ENCODE data around the gene SLC37A1. TPM values are rescaled to one million over a fixed set of nuclear protein-coding genes. Genes with fewer than 3 reads are reported as not detected.

The SLC37A1 gene
- total RNA-seq, 2 donors from 2014 or later, result 22.7 to 47.0 TPM

DNA sequence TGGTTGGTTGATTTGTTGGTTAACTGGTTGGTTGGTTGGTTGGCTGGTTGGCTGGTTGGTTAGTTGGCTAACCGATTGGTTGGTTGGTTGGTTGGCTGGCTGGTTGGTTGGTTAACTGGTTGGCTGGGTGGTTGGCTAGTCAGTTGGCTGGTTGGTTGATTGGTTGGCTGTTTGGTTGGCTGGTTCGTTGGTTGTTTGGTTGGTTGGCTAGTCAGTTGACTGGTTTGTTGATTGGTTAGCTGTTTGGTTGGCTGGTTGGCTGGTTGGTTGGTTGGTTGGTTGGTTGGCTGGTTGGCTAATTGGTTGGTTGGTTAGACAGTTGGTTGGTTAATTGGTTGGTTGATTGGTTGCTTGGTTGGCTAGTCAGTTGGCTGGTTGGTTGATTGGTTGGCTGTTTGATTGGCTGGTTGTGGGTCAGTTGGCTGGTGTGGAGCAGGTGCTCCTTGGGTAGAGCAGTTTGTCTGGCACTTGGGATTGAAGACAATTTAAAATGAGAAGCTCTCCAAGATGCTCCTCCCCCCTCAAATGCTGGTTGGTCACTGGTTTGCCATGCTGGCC lies 24.6 kb upstream of the SLC37A1 start:
- Histone ChIP-seq H3K27ac (ENCODE audit: low read depth, low read length) (no peak overlapping the region), H3K9me3 (ENCODE audit: control insufficient read depth, low read length) (no peaks in the 10 kb centered on the region), H3K4me1 (ENCODE audit: control insufficient read depth, insufficient read depth, low read length) (peaks cover 5% of the 10 kb centered on the region), H3K27me3 (ENCODE audit: control insufficient read depth, insufficient read depth, low read length, poor library complexity, severe bottlenecking) (no peaks in the 10 kb centered on the region), H3K9ac (ENCODE audit: extremely low read depth, low read length, poor library complexity, severe bottlenecking) (no peak overlapping the region), H3K36me3 (ENCODE audit: control insufficient read depth, insufficient read depth, low read length) (no peaks in the 10 kb centered on the region), H3K4me3 (ENCODE audit: low read length) (no peak overlapping the region)
- TF ChIP-seq, protein P1, sequence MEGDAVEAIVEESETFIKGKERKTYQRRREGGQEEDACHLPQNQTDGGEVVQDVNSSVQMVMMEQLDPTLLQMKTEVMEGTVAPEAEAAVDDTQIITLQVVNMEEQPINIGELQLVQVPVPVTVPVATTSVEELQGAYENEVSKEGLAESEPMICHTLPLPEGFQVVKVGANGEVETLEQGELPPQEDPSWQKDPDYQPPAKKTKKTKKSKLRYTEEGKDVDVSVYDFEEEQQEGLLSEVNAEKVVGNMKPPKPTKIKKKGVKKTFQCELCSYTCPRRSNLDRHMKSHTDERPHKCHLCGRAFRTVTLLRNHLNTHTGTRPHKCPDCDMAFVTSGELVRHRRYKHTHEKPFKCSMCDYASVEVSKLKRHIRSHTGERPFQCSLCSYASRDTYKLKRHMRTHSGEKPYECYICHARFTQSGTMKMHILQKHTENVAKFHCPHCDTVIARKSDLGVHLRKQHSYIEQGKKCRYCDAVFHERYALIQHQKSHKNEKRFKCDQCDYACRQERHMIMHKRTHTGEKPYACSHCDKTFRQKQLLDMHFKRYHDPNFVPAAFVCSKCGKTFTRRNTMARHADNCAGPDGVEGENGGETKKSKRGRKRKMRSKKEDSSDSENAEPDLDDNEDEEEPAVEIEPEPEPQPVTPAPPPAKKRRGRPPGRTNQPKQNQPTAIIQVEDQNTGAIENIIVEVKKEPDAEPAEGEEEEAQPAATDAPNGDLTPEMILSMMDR (conservative IDR thresholded peaks at IDR 0.05), result no peak
- no peak for DNase-seq
- Mint-ChIP-seq H3K4me3 (no peak overlapping the region), H3K27me3 (ENCODE audit: insufficient read depth) (peaks cover 10% of the 10 kb centered on the region), H3K4me1 (peaks cover 15% of the 10 kb centered on the region), H3K27ac (no peak overlapping the region), H3K36me3 (ENCODE audit: low read depth) (no peaks in the 10 kb centered on the region), H3K9me3 (no peaks in the 10 kb centered on the region)
- 14 to 69% methylated on average over 1 to 2 of the region's 2 CpGs for WGBS, 2 experiments (ENCODE audit: insufficient coverage in 1 of 2, insufficient read length in 1 of 2)

DNA sequence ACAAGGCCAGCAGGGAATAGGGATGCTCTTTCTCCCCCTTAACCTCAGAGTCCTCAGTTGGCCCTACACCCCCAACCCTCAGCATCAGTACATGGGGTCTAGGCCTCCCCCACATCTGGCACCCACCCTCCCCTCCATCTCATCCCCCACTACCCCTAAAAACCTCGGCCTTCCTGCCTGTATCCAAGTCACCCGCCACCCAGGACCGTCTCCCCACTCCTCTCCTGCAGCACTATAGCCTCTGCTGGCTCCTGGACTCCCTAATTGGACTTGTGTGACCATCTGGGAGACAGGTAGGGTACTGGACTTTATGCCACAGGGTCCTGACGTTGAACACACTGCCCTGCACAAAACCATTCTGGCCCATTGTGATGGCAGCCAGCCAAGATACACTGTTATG lies 23.7 kb upstream of the SLC37A1 start:
- TF ChIP-seq, protein P1 (conservative IDR thresholded peaks at IDR 0.05), result no peak

DNA sequence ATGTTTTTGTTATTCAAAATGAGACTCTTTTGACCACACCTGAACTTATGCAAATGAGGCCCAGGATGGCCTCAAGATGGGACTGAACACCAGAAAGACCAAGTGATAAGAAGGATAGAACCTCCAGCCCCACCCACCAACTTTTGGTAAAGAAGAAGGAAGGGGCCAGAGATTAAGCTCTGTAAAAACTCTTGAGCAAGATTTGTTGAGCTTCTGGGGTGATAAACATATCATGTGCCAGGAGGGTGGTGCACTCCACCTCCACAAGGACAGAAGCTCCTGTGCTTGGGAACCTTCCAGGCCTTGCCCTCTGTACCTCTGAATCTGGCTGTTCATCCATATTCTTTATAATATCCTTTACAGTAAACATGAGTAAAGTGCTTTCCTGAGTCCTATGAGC lies 22.9 kb upstream of the SLC37A1 start:
- Histone ChIP-seq H3K4me1 (ENCODE audit: control insufficient read depth, insufficient read depth, low read length) (peaks cover 5% of the 10 kb centered on the region), H3K9ac (ENCODE audit: extremely low read depth, low read length, poor library complexity, severe bottlenecking) (no peak overlapping the region), H3K27ac (ENCODE audit: low read depth, low read length) (no peak overlapping the region), H3K27me3 (ENCODE audit: control insufficient read depth, insufficient read depth, low read length, poor library complexity, severe bottlenecking) (no peaks in the 10 kb centered on the region), H3K36me3 (ENCODE audit: control insufficient read depth, insufficient read depth, low read length) (no peaks in the 10 kb centered on the region), H3K9me3 (ENCODE audit: control insufficient read depth, low read length) (no peaks in the 10 kb centered on the region), H3K4me3 (ENCODE audit: low read length) (no peak overlapping the region)
- Mint-ChIP-seq H3K4me1 (peaks cover 17% of the 10 kb centered on the region), H3K27ac (no peak overlapping the region), H3K4me3 (no peak overlapping the region), H3K36me3 (ENCODE audit: low read depth) (no peaks in the 10 kb centered on the region), H3K27me3 (ENCODE audit: insufficient read depth) (peaks cover 13% of the 10 kb centered on the region), H3K9me3 (no peaks in the 10 kb centered on the region)
- DNase-seq, result no peak
- TF ChIP-seq, protein P1 (conservative IDR thresholded peaks at IDR 0.05), result no peak

More for the DNA sequence above, 23.7 kb upstream of the SLC37A1 start:
- Histone ChIP-seq H3K9ac (ENCODE audit: extremely low read depth, low read length, poor library complexity, severe bottlenecking) (no peak overlapping the region), H3K36me3 (ENCODE audit: control insufficient read depth, insufficient read depth, low read length) (no peaks in the 10 kb centered on the region), H3K4me3 (ENCODE audit: low read length) (no peak overlapping the region), H3K9me3 (ENCODE audit: control insufficient read depth, low read length) (no peaks in the 10 kb centered on the region), H3K27me3 (ENCODE audit: control insufficient read depth, insufficient read depth, low read length, poor library complexity, severe bottlenecking) (no peaks in the 10 kb centered on the region), H3K27ac (ENCODE audit: low read depth, low read length) (no peak overlapping the region), H3K4me1 (ENCODE audit: control insufficient read depth, insufficient read depth, low read length) (peaks cover 5% of the 10 kb centered on the region)
- H3K4me3 Mint-ChIP-seq, result no peak overlapping the region
- DNase-seq, result no peak
- peaks cover 12% of the 10 kb centered on the region for H3K27me3 Mint-ChIP-seq (ENCODE audit: insufficient read depth)
- no peaks in the 10 kb centered on the region for H3K9me3 Mint-ChIP-seq
- no peak overlapping the region for H3K27ac Mint-ChIP-seq
- 67 to 92% methylated on average over 1 to 4 of the region's 4 CpGs for WGBS, 2 experiments (ENCODE audit: insufficient coverage in 1 of 2, insufficient read length in 1 of 2)
- no peaks in the 10 kb centered on the region for H3K36me3 Mint-ChIP-seq (ENCODE audit: low read depth)
- peaks cover 15% of the 10 kb centered on the region for H3K4me1 Mint-ChIP-seq
